ENCODE data around the gene UNK. TPM values are rescaled to one million over a fixed set of nuclear protein-coding genes. Genes with fewer than 3 reads are reported as not detected.

The UNK gene
- total and polyA plus RNA-seq, 9 of the 15 experiments (the other 6 are each of a cell fraction or from before 2014, with no cell fraction given): 12.8 to 38.6 (median 24.8) TPM

DNA sequence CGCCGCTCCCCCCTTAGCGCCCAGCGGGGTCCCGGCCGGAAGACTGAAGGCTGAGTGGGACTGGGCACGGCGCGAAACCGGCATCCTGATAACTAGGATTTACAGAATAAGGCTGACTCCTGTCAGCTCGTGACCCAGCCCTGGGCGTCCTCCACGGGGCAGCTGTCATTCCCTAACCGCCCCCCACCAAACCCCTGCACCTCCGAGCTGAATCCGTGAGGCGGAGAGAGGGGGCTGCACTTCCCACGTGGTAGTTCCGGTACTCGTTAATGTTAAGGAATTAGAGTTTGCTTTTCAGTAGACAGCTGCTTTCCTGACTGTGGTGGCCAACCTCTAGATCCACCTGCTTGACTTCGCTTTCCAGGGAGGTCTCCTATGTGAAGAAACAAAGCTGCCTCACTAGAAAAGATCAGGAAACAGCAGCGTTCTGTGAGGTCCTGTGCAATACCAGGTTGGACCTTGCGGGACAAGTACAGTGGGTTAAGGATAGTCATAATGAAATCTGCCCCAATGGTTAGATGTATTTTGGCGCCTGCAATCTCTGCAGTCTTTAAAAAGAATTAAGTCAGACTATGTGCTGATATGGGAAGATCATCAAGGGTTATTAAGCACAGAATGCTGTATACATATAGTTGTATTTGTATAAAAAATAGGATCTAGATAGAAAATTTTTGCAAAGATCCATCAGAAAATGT lies 71.6 kb downstream of the UNK start (continued):
- no peak for TF ChIP-seq ZNF280B (CRISPR knock-in tag; IDR thresholded peaks at IDR 0.05)
- TF ChIP-seq, protein P1, sequence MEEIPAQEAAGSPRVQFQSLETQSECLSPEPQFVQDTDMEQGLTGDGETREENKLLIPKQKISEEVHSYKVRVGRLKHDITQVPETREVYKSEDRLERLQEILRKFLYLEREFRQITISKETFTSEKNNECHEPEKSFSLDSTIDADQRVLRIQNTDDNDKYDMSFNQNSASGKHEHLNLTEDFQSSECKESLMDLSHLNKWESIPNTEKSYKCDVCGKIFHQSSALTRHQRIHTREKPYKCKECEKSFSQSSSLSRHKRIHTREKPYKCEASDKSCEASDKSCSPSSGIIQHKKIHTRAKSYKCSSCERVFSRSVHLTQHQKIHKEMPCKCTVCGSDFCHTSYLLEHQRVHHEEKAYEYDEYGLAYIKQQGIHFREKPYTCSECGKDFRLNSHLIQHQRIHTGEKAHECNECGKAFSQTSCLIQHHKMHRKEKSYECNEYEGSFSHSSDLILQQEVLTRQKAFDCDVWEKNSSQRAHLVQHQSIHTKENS (CRISPR knock-in tag; IDR thresholded peaks at IDR 0.05): no peak
- no peak for TF ChIP-seq ZNF253 (CRISPR knock-in tag; conservative IDR thresholded peaks at IDR 0.05)
- no peak for TF ChIP-seq PTRF (tag; IDR thresholded peaks at IDR 0.05)
- TF ChIP-seq ZNF592 (IDR thresholded peaks at IDR 0.05): no peak
- TF ChIP-seq, protein P2, sequence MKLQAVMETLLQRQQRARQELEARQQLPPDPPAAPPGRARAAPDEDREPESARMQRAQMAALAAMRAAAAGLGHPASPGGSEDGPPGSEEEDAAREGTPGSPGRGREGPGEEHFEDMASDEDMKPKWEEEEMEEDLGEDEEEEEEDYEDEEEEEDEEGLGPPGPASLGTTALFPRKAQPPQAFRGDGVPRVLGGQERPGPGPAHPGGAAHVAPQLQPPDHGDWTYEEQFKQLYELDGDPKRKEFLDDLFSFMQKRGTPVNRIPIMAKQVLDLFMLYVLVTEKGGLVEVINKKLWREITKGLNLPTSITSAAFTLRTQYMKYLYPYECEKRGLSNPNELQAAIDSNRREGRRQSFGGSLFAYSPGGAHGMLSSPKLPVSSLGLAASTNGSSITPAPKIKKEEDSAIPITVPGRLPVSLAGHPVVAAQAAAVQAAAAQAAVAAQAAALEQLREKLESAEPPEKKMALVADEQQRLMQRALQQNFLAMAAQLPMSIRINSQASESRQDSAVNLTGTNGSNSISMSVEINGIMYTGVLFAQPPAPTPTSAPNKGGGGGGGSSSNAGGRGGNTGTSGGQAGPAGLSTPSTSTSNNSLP (IDR thresholded peaks at IDR 0.05; ENCODE audit: borderline replicate concordance, low read depth, low read length): 0 out of 2 replicates have a peak, but pooled peaks have one; percentile 15
- TF ChIP-seq CBFA2T3 (IDR thresholded peaks at IDR 0.05): peak; percentile 17; the same call in 1 of the 2 replicates
- no peak for TF ChIP-seq CTBP1 (IDR thresholded peaks at IDR 0.05; ENCODE audit: borderline replicate concordance)
- peak in 1 of 2 experiments; percentile 68; a peak in 1 of 4 replicates for TF ChIP-seq HDAC1 (IDR thresholded peaks at IDR 0.05)
- 0 out of 2 replicates have a peak, but pooled peaks have one; percentile 20 for TF ChIP-seq BHLHE40 (IDR thresholded peaks at IDR 0.05; ENCODE audit: low read length)
- TF ChIP-seq TGIF2 (CRISPR knock-in tag; IDR thresholded peaks at IDR 0.05): 0 out of 2 replicates have a peak, but pooled peaks have one; percentile 62
- TF ChIP-seq KLF16 (IDR thresholded peaks at IDR 0.05): no peak
- 0 out of 2 replicates have a peak, but pooled peaks have one; percentile 29 for TF ChIP-seq SUPT5H (IDR thresholded peaks at IDR 0.05)
- no peak for TF ChIP-seq ZFPM2 (CRISPR knock-in tag; IDR thresholded peaks at IDR 0.05)
- 0 out of 2 replicates have a peak, but pooled peaks have one; percentile 4 for TF ChIP-seq XRCC5 (IDR thresholded peaks at IDR 0.05; ENCODE audit: low read depth, low read length)
- no peak; the same call in 1 of the 2 replicates for TF ChIP-seq TCF3 (CRISPR knock-in tag; IDR thresholded peaks at IDR 0.05)
- peak; percentile 6 for TF ChIP-seq SMAD1 (IDR thresholded peaks at IDR 0.05; ENCODE audit: low read depth, low read length, partially characterized antibody)
- TF ChIP-seq ZC3H4 (CRISPR knock-in tag; IDR thresholded peaks at IDR 0.05; ENCODE audit: borderline replicate concordance): peak; percentile 9; the same call in 1 of the 2 replicates
- TF ChIP-seq, protein P3, sequence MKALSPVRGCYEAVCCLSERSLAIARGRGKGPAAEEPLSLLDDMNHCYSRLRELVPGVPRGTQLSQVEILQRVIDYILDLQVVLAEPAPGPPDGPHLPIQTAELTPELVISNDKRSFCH (CRISPR knock-in tag; IDR thresholded peaks at IDR 0.05): no peak
- TF ChIP-seq, protein P3 (tag; IDR thresholded peaks at IDR 0.05): peak; percentile 2; the same call in 1 of the 2 replicates
